Right lobe of liver (tissue), 6 donors: ENCODE measurements around the gene KLF16. TPM values are rescaled to one million over a fixed set of nuclear protein-coding genes. Genes with fewer than 3 reads are reported as not detected.

Experiments
- ATAC-seq, 4 donors: fragments of 200-7000 bp; cut with Tn5 transposase; one replicate each; pipeline ENCODE4 v1.9.1; 2020; ENCODE audit warnings: mild to moderate bottlenecking in 4 of 4, moderate library complexity in 4 of 4
- DNase-seq, 3 donors: peaks; one replicate each; pipeline ENCODE4 v3.0.0-alpha.2; 2020
- H3K27ac ChIP-seq, 3 donors: fragments of 200-600 bp; one replicate each; pipeline ENCODE4 v1.8.0; 2022
- H3K27me3 ChIP-seq, 2 donors: fragments of 200-600 bp; one replicate each; pipeline ENCODE4 v1.8.0; 2022
- H3K36me3 ChIP-seq, 4 donors: fragments of 200-600 bp; sonication (generic) in 1 of 4; one replicate each; pipeline versions ENCODE4 v1.5.1 to v1.8.0; 2017 to 2022; ENCODE audit warnings: control low read depth in 1 of 4
- H3K4me1 ChIP-seq, 4 donors: fragments of 200-600 bp; sonication (generic) in 1 of 4; one replicate each; pipeline versions ENCODE4 v1.5.1 to v1.8.0; 2017 to 2022; ENCODE audit warnings: control low read depth in 1 of 4
- H3K4me3 ChIP-seq, 3 donors: fragments of 200-600 bp; one replicate each; pipeline ENCODE4 v1.8.0; 2022
- H3K9me3 ChIP-seq, 4 donors: fragments of 200-600 bp; sonication (generic) in 1 of 4; one replicate each; pipeline versions ENCODE4 v1.5.1 to v1.8.0; 2017 to 2022; ENCODE audit warnings: control low read depth in 1 of 4
- POLR2A ChIP-seq: fragments of 450-650 bp; IDR thresholded peaks from one replicate; pipeline ENCODE4 v1.6.1; 2017; ENCODE audit warnings: antibody characterized with exemption, mild to moderate bottlenecking
- WGBS: methylation state at CpG from one replicate; pipeline ENCODE4 v1.1.6; 2018; ENCODE audit warnings: low coverage, low lambda C conversion rate; ENCODE audit not compliant: insufficient coverage; ENCODE audit errors: missing lambda C conversion rate; 5-methylcytosine and 5-hydroxymethylcytosine counted together
- intact Hi-C, 2 donors: fragments of 100-400 bp; cut with DNase I; formaldehyde crosslinking; loops; one replicate each; pipeline versions ENCODE4 v1.11.2 to v1.14.1; 2022
- total RNA-seq, 6 experiments: library from RNA; depleted of rRNA in 2 of 6; stranded (reverse); fragments of >200 nt in 2 of 6; fragmentation: NEBNext Ultra II Directional in 3 of 6; extraction: Animal tissue kit (Norgen Biotek cat#: 25700) in 3 of 6; gene quantifications; one replicate each; pipeline versions ENCODE4 v1.1.0 to v1.2.4, GENCODE V29; 2016 to 2023
- TF ChIP-seq, protein P1 (sequence below), 4 donors: fragments of 200-600 bp in 3 of 4; fragments of 450-650 bp in 1 of 4; IDR thresholded peaks; one replicate each; pipeline versions ENCODE4 v1.5.1 to v1.8.0; 2016 to 2022; ENCODE audit warnings: antibody characterized with exemption in 4 of 4, mild to moderate bottlenecking in 2 of 4
- donor health status: DM: no; HTN: yes; CAD: no.
- donor health status: DM: no; HTN: no; CAD: no.
- donor health status: DM: no; HTN: no; CAD: no.
- donor health status: DM: no; HTN: yes; CAD: no.
- donor health status: DM: no; HTN: yes; CAD: no.

KLF16 gene
- total RNA-seq, 6 experiments from 2014 or later = 9.9 to 23.6 (median 10.8) TPM

DNA sequence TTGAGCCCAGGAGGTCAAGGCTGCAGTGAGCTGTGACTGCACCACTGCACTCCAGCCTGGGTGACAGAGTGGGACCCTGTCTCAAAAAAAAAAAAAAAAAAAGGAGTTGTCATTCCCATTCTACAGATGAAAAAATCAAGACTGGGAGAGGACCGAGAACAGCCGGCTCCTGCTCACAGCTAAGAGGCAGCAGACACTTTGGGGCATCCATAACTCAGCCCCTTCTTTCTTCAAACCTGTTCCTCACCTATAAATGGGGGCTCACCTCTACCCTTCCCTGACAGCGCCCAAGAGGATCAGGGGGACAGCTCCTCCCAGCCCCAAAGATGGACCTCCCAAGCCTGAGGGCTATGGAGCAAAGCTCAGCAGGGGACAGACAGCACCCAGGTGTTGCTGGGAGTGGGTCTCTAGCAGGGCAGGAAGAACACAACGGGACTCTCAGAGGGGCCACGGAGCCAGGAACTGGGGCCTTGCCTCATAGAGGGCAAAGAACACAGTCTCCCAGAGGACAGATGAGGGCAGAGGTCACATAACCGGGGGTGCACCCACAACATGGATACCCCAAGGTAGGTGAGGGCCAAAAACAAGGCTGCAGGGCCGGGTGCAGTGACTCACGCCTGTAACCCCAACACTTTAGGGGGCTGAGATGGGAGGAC, 3.4 kb upstream of the KLF16 start:
- DNase-seq = peak; percentile 24 to 62 (median 59)
- Histone ChIP-seq H3K4me1 (peaks cover 0 to 45% (median 13%) of the 10 kb centered on the region in 4 donors), H3K9me3 (no peaks in the 10 kb centered on the region), H3K27me3 (no peaks in the 10 kb centered on the region), H3K36me3 (no peaks in the 10 kb centered on the region), H3K4me3 (no peak overlapping the region), H3K27ac (peak overlapping the region in 2 of 3 donors; percentile 1 to 29)
- intact Hi-C loops = no loop called here
- ATAC-seq = no peak
- no peak for TF ChIP-seq POLR2A
- TF ChIP-seq, protein P1, sequence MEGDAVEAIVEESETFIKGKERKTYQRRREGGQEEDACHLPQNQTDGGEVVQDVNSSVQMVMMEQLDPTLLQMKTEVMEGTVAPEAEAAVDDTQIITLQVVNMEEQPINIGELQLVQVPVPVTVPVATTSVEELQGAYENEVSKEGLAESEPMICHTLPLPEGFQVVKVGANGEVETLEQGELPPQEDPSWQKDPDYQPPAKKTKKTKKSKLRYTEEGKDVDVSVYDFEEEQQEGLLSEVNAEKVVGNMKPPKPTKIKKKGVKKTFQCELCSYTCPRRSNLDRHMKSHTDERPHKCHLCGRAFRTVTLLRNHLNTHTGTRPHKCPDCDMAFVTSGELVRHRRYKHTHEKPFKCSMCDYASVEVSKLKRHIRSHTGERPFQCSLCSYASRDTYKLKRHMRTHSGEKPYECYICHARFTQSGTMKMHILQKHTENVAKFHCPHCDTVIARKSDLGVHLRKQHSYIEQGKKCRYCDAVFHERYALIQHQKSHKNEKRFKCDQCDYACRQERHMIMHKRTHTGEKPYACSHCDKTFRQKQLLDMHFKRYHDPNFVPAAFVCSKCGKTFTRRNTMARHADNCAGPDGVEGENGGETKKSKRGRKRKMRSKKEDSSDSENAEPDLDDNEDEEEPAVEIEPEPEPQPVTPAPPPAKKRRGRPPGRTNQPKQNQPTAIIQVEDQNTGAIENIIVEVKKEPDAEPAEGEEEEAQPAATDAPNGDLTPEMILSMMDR (IDR thresholded peaks at IDR 0.05) = no peak
- WGBS = 100% methylated on average over 3 of the region's 8 CpGs

DNA sequence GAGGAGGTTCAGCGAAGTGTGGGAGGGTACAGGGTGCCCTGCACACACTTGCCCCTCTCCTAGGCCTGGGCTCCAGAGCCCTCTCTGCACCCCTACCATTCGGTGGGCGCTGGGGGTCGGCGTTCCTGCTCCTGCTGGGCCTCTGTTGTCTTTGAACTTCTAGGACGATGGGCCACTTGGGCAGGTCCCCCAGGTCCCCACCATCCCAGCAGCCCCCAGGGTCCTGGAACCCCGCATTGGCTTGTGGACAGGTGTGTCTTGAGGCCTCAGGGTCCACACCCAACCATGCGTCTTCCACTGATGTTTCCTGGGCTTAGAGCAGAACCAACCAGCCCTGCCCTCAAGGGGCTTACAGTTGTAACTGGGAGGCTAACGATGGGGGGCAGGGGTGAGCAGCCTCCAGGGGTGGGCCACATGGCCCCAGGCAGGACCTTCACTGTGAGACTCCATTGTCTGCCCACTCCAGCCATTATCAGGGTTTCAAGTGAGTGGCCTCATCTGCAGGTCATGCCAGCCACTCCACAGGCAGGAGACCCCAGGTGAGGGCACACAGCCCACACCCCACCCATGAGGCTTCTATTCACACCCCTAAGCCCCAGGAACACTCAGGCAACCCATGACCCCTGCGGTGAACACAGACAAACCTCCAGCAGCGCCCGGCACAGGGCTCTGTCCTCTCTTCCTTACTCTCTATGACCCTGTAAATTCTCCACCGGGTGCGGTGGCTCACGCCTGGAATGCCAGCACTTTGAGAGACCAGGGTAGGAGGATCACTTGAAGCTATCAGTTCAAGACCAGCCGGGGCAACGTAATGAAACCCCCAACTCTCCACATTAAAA, 2.0 kb upstream of the KLF16 start:
- Histone ChIP-seq H3K9me3 (no peaks in the 10 kb centered on the region), H3K36me3 (no peaks in the 10 kb centered on the region), H3K27me3 (no peaks in the 10 kb centered on the region), H3K4me1 (peaks cover 0 to 43% (median 11%) of the 10 kb centered on the region in 4 donors), H3K4me3 (peak overlapping the region; percentile 83 to 88 (median 86)), H3K27ac (peak overlapping the region; percentile 75 to 89 (median 88))
- ATAC-seq = no peak
- TF ChIP-seq, protein P1 (IDR thresholded peaks at IDR 0.05) = no peak
- no peak for TF ChIP-seq POLR2A
- peak in 1 of 3 donors; percentile 29 for DNase-seq
- intact Hi-C loops = no loop called here
- WGBS = 75% methylated on average over 3 of the region's 17 CpGs

DNA sequence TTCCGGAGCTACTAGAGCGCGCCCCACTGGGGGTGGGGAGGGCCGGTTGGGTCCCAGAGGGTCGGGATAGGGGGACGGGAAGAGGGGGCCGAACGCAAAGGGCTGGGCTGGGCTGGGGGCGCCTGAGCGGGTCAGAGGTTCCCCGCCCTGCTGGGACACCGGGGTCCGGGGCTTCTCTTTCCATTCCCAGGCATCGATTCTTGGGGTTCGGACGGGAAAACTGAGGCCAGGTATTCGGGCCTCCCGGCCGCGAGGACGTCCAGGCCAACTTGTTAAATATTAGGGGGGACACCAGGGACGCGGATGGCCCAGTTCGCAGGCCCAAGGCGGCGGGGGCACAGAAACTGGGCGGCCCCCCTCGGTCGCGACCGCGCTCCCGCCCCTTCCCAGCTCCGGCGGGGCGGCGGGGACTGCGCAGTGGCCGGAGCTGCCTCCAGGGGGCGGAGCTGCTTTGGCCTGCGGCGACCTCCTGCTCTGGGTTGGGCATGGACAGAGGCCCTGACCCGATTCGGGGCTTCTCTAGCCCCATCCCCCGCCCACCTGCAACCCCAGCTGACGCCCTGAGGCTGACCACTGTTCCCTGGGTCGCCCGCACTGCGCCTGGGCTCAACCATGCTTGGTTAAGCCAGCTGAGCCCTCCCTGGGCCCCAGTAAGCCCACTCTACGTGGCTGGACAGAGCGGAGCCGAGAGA, 1.2 kb upstream of the KLF16 start:
- intact Hi-C loops = no loop called here
- Histone ChIP-seq H3K27ac (peak overlapping the region; percentile 75 to 89 (median 88)), H3K36me3 (no peaks in the 10 kb centered on the region), H3K4me1 (peaks cover 0 to 46% (median 12%) of the 10 kb centered on the region in 4 donors), H3K9me3 (no peaks in the 10 kb centered on the region), H3K27me3 (no peaks in the 10 kb centered on the region), H3K4me3 (peak overlapping the region; percentile 83 to 88 (median 86))
- DNase-seq (peak; percentile 85 to 87 (median 85)), ATAC-seq (peak; percentile 52 to 63 (median 60))
- no peak for TF ChIP-seq POLR2A
- TF ChIP-seq, protein P1 (IDR thresholded peaks at IDR 0.05) = peak; percentile 80 to 88 (median 82)
- WGBS = 0% methylated on average over 2 of the region's 52 CpGs

DNA sequence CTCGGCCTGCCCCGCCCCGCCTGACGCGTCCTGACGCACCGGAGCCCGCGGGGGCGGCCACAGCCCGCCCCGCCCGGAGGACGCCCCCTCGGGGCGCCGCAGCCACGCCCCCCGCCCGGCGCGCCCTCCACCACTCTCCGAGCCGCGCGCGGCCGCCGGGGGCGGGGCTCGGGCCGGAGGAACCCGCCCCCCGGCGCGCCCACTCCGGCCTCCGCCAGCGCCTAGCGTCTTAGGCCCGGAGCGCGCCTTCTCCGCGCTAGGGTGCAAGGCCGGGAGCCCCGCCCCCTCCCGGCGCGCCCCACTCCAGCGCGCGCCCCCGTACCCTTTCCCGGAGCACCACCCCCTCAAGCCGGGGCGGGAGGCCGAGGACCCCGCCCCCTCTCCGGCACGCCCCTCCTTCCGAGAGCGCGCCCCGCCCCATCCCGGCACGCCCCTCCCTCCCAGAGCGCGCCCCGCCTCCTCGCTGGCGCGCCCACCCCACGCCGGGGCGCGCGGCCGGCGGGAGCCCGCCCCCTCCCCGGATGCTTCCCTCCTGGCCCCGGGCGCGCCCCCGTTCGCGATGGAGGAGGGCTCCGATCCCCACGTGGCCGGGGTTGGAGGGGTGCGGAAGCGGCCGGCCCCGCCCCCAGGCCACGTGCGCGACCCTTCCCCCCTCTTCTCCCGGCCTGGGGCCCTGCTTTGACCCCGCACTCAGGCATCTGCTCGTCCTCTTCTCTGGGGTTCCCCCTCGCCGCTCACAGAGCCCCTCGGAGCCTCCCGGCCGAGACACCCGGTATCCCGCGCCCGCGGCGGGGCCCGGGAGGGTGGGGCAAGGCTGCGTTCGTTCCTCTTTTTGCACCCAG, 480 bp upstream of the KLF16 start:
- intact Hi-C loops = no loop called here
- no peaks in the 10 kb centered on the region for H3K9me3 ChIP-seq
- DNase-seq (peak; percentile 95 to 97 (median 96)), ATAC-seq (peak; percentile 70 to 83 (median 78))
- H3K4me3 ChIP-seq = peak overlapping the region; percentile 83 to 88 (median 86)
- H3K27me3 ChIP-seq = no peaks in the 10 kb centered on the region
- peak; percentile 40 for TF ChIP-seq POLR2A
- TF ChIP-seq, protein P1 (IDR thresholded peaks at IDR 0.05) = no peak
- H3K36me3 ChIP-seq = no peaks in the 10 kb centered on the region
- H3K4me1 ChIP-seq = peaks cover 0 to 43% (median 15%) of the 10 kb centered on the region in 4 donors
- H3K27ac ChIP-seq = peak overlapping the region; percentile 75 to 89 (median 88)
- WGBS = 0% methylated on average over 4 of the region's 115 CpGs
